Measurements from ENCODE around the gene ZSCAN16.
A peak's percentile ranks its signal among the peaks of the same experiment; 100 is the strongest.
"Not testable (repeated sequence)": the region's sequence is repeated elsewhere in the genome, so short reads cannot be mapped to it uniquely, and the experiment has no call there.

The ZSCAN16 gene

DNA sequence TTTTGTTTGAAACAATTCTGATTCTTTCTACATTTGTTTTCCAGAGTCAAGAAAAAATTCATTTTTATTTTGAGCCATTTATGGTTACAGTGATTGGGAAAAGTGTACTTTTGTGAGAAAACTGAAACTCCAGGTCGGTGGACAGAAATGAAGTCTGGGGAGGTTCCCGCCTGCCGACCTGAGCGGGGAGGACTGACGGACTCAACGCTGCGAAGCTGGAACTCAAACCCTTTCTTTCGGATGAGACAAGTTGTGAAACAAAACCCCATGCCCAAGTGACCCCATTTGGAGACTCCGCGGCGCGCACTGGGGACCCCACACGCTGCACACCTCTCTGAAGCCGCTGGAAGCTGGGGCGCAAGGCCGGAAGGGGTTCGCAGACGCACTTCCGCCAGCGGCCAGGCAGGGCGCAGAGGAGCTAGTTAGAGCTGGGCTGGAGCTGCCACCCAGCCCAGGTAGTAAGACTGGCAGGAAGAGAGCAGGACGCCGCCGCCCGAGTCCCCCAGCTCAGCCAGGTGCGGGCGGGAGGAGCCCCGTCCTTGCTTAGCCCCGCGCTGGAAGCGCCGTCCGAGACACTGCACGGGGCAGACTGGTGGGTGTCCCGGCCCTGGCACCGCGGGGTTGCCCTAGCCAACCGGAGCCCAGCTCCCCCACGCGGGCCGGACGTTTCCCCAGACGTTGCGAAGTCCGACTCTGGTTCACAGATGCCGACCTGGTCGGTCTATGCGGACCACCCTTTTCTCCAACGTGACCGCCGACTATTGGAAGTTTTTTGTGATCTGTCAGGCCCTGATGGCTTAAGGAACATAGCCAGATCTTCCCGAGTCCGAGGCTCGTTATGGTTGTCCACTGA, 19.8 kb upstream of the ZSCAN16 start:
- peak overlapping the region; percentile 94 for H3K9ac ChIP-seq (ENCODE audit: low read depth, low read length)

DNA sequence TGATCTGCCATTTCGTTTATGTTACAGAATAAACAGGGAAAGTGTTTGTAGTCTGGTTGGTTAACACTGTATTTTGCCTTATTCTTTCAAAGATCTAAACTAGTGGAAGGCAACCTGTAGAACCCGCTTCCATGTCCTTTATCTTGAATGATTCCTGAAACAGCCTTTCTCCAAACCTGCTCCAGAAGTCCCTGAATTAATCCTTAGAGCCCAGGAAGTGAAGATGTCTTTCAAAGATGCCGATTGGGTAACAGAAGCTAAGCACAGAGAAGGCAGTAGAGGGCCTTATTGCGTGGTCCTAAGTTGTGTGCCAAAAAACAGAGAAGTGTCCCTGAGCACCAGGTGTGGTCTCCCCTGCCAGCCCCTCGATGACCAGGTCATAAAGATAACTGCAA, 19.2 kb upstream of the ZSCAN16 start:
- Histone ChIP-seq H3K36me3 (ENCODE audit: control insufficient read depth, insufficient read depth, low read length) (no peaks in the 10 kb centered on the region), H3K27me3 (ENCODE audit: control insufficient read depth, insufficient read depth, low read length) (peaks cover 9% of the 10 kb centered on the region), H3K4me3 (ENCODE audit: low read depth, low read length) (peak overlapping the region; percentile 54), H3K9ac (ENCODE audit: low read depth, low read length) (no peak overlapping the region), H3K9me3 (ENCODE audit: control insufficient read depth, insufficient read depth, low read length) (no peaks in the 10 kb centered on the region), H3K4me1 (ENCODE audit: control insufficient read depth, insufficient read depth, low read length) (no peaks in the 10 kb centered on the region)

More for the DNA sequence above, 19.8 kb upstream of the ZSCAN16 start:
- H3K36me3 ChIP-seq (ENCODE audit: control insufficient read depth, insufficient read depth, low read length), result no peaks in the 10 kb centered on the region
- no peaks in the 10 kb centered on the region for H3K9me3 ChIP-seq (ENCODE audit: control insufficient read depth, insufficient read depth, low read length)
- H3K27me3 ChIP-seq (ENCODE audit: control insufficient read depth, insufficient read depth, low read length), result peaks cover 10% of the 10 kb centered on the region
- peak overlapping the region; percentile 54 for H3K4me3 ChIP-seq (ENCODE audit: low read depth, low read length)
- H3K4me1 ChIP-seq (ENCODE audit: control insufficient read depth, insufficient read depth, low read length), result no peaks in the 10 kb centered on the region

DNA sequence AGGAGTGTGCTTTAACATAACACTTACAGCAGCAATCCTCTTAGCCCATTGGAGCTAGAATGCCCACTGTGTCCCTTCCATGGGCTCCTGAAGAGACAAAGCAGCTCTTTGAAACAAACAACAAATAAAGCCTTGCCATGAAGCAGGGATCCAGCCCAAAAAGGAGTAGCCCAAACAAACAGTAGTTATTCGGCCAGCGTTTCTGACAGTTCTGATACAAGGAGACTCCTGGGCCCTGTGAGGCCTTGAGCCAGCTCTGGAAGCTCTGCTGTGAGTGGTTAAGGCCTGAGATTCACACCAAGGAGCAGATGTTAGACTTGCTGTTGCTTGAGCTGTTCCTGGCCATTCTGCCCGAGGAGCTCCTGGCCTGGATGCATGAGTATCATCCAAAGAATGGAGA, 16.9 kb upstream of the ZSCAN16 start:
- Histone ChIP-seq H3K9ac (ENCODE audit: low read depth, low read length) (no peak overlapping the region), H3K4me3 (ENCODE audit: low read depth, low read length) (no peak overlapping the region), H3K4me1 (ENCODE audit: control insufficient read depth, insufficient read depth, low read length) (no peaks in the 10 kb centered on the region)

DNA sequence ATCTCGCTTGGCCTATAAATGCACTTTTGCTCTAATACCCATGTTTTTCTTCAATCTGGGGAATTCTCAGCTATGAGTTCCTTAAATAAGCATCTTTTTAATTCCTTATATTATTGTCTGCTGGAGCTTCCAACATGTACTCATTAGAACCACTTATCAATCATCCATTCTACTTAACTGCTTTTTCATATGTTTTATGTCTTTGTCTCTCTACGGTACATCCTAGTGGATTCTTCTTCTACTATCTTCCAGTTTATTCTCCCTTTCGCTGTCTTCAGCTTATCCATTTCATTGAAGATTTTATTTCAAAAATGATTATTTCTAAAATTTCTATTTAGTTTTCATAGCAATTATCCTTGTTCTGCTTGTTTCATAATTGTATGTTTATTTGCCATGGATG, 12.4 kb upstream of the ZSCAN16 start:
- Histone ChIP-seq H3K9me3 (ENCODE audit: control insufficient read depth, insufficient read depth, low read length) (no peaks in the 10 kb centered on the region), H3K4me3 (ENCODE audit: low read depth, low read length) (no peak overlapping the region)

More for the DNA sequence above, 16.9 kb upstream of the ZSCAN16 start:
- Histone ChIP-seq H3K9me3 (ENCODE audit: control insufficient read depth, insufficient read depth, low read length) (no peaks in the 10 kb centered on the region), H3K36me3 (ENCODE audit: control insufficient read depth, insufficient read depth, low read length) (no peaks in the 10 kb centered on the region), H3K27me3 (ENCODE audit: control insufficient read depth, insufficient read depth, low read length) (peaks cover 12% of the 10 kb centered on the region)

DNA sequence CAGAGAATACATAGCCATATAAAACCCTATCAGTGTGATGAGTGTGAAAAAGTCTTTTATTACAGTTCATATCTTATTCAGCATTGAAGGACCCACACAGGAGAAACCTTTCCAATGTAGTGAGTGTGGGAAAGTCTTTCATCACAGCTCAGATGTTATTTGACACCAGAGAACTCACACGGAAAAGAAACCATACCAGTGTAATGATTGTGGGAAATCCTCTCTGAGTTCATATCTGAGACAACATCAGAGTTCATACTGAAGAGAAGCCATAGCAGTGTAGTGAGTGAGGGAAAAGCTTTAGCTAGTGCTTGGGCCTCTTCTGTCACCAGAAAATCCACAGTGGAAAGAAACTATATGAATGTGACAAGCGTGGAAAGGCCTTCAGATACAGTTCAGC, 8.6 kb upstream of the ZSCAN16 start:
- Histone ChIP-seq H3K9ac (ENCODE audit: low read depth, low read length) (no peak overlapping the region), H3K4me1 (ENCODE audit: control insufficient read depth, insufficient read depth, low read length) (no peaks in the 10 kb centered on the region), H3K9me3 (ENCODE audit: control insufficient read depth, insufficient read depth, low read length) (no peaks in the 10 kb centered on the region), H3K27me3 (ENCODE audit: control insufficient read depth, insufficient read depth, low read length) (no peaks in the 10 kb centered on the region), H3K4me3 (ENCODE audit: low read depth, low read length) (no peak overlapping the region), H3K36me3 (ENCODE audit: control insufficient read depth, insufficient read depth, low read length) (peaks cover 2% of the 10 kb centered on the region)

More for the DNA sequence above, 12.4 kb upstream of the ZSCAN16 start:
- Histone ChIP-seq H3K4me1 (ENCODE audit: control insufficient read depth, insufficient read depth, low read length) (no peaks in the 10 kb centered on the region), H3K27me3 (ENCODE audit: control insufficient read depth, insufficient read depth, low read length) (peaks cover 12% of the 10 kb centered on the region), H3K36me3 (ENCODE audit: control insufficient read depth, insufficient read depth, low read length) (peaks cover 2% of the 10 kb centered on the region), H3K9ac (ENCODE audit: low read depth, low read length) (no peak overlapping the region)

DNA sequence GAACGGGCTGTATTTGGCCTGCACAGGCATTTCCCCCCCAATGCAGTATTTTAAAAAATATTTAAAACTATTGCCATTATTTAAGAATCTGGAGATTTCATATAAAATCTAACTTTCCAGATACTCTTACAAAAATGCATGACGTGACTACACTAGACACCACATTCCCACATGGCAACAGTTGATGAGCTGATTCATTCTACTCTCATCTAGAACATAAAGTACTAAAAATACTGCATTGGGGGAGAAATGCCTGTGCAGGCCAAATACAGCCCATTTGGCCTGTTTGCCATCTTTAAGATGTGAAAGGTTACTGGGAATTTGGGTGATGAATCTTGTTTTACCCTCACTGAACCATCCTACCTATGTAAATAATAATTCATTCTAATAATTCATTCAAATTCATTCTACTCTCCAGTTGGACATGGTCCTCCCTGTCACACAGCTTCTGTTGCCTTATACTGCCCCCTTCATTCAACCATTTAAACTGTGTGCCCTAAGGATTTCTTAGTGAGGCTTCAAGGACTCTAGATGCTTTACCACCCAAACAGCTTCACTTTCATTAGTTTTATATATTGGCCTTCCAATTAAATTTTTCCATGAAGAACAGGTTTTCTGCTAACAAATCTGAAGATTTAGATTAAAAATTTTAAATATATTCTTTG, 6.9 kb upstream of the ZSCAN16 start:
- Histone ChIP-seq H3K9ac (ENCODE audit: low read depth, low read length) (no peak overlapping the region), H3K27me3 (ENCODE audit: control insufficient read depth, insufficient read depth, low read length) (no peaks in the 10 kb centered on the region), H3K36me3 (ENCODE audit: control insufficient read depth, insufficient read depth, low read length) (peaks cover 2% of the 10 kb centered on the region), H3K9me3 (ENCODE audit: control insufficient read depth, insufficient read depth, low read length) (no peaks in the 10 kb centered on the region), H3K4me3 (ENCODE audit: low read depth, low read length) (no peak overlapping the region), H3K4me1 (ENCODE audit: control insufficient read depth, insufficient read depth, low read length) (no peaks in the 10 kb centered on the region)

DNA sequence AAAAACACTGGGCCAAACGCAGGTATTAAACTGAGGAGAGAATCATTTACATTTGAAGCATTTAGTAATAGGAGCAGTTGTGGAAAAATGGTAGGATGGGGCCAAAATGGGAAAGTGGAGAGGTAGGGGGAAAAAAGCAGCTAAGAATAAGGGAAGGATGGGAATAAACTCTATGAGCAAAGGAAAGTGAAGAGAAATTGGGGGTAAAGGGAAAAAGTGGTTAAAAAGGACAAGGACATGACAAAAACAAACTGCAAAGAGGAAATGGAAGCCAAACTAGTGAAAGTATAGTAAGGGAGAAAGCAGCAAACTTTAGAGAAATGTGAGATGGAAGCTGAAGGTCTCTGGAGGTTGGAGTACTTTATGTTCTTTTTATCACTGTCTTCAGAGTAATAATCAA, 6.2 kb upstream of the ZSCAN16 start:
- Histone ChIP-seq H3K9me3 (ENCODE audit: control insufficient read depth, insufficient read depth, low read length) (no peaks in the 10 kb centered on the region), H3K4me3 (ENCODE audit: low read depth, low read length) (no peak overlapping the region), H3K36me3 (ENCODE audit: control insufficient read depth, insufficient read depth, low read length) (peaks cover 2% of the 10 kb centered on the region), H3K27me3 (ENCODE audit: control insufficient read depth, insufficient read depth, low read length) (no peaks in the 10 kb centered on the region), H3K4me1 (ENCODE audit: control insufficient read depth, insufficient read depth, low read length) (no peaks in the 10 kb centered on the region), H3K9ac (ENCODE audit: low read depth, low read length) (no peak overlapping the region)

DNA sequence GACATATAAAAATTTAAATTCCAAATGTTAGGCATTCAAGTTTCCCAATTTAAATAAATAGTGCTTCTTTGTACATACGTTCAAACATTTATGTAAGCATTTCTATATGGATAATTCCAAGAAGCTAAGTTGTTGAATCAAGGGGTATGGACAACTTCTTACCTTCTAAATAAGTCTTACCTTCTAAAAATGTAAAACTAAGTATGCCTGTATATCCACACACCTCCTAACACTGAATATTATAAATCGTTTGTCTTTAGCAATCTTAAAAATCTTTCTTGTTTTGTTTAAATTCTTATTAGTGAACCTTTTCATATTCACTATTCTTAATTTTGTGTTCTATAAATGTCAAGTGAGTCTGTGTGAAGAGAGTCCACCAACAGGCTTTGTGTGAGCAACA, 2.5 kb upstream of the ZSCAN16 start:
- no peaks in the 10 kb centered on the region for H3K36me3 ChIP-seq (ENCODE audit: control insufficient read depth, insufficient read depth, low read length)
- H3K9me3 ChIP-seq (ENCODE audit: control insufficient read depth, insufficient read depth, low read length), result no peaks in the 10 kb centered on the region
- no peaks in the 10 kb centered on the region for H3K4me1 ChIP-seq (ENCODE audit: control insufficient read depth, insufficient read depth, low read length)
- no peak overlapping the region for H3K9ac ChIP-seq (ENCODE audit: low read depth, low read length)
- no peaks in the 10 kb centered on the region for H3K27me3 ChIP-seq (ENCODE audit: control insufficient read depth, insufficient read depth, low read length)
- no peak overlapping the region for H3K4me3 ChIP-seq (ENCODE audit: low read depth, low read length)

DNA sequence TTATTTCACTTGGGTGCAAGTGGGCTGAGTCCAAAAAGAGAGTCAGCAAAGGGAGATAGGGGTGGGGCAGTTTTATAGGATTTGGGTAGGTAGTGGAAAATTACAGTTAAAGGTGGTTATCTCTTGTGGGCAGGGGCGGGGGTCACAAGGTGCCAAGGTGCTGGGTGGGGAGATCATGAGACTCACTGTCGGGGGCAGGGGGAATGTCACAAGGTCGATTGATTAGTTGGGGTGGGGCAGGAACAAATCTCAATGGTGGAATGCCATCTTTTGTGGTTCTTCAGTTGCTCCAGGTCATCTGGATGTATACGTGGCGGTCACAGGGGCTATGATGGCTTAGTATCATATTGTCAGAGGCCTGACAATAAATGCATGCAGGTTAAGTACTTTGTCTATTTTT, 2.1 kb upstream of the ZSCAN16 start:
- not testable (repeated sequence) for H3K4me3 ChIP-seq (ENCODE audit: low read depth, low read length); H3K9me3 ChIP-seq (ENCODE audit: control insufficient read depth, insufficient read depth, low read length); H3K36me3 ChIP-seq (ENCODE audit: control insufficient read depth, insufficient read depth, low read length); H3K9ac ChIP-seq (ENCODE audit: low read depth, low read length); H3K4me1 ChIP-seq (ENCODE audit: control insufficient read depth, insufficient read depth, low read length); H3K27me3 ChIP-seq (ENCODE audit: control insufficient read depth, insufficient read depth, low read length)

DNA sequence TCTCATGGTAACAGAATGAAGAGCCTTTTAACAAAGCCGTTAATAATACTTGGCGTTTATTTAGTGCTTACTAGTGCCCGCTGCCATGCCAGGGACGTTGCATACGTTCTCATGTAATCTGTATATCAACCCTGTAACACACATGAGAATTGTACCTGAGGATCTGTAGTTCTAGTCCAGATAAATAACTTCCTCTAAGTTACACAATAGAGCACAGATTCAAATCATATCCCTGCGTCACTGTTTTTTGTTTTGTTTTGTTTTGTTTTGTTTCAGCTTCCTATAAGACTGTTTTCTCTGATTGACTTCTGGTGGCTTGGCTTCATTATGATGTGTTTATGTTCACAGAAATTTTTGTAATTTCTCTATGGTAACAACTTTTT, 553 bp downstream of the ZSCAN16 start:
- Histone ChIP-seq H3K4me1 (ENCODE audit: control insufficient read depth, insufficient read depth, low read length) (no peaks in the 10 kb centered on the region), H3K27me3 (ENCODE audit: control insufficient read depth, insufficient read depth, low read length) (no peaks in the 10 kb centered on the region), H3K4me3 (ENCODE audit: low read depth, low read length) (peak overlapping the region; percentile 92), H3K36me3 (ENCODE audit: control insufficient read depth, insufficient read depth, low read length) (no peaks in the 10 kb centered on the region), H3K9ac (ENCODE audit: low read depth, low read length) (peak overlapping the region; percentile 76), H3K9me3 (ENCODE audit: control insufficient read depth, insufficient read depth, low read length) (no peaks in the 10 kb centered on the region)

DNA sequence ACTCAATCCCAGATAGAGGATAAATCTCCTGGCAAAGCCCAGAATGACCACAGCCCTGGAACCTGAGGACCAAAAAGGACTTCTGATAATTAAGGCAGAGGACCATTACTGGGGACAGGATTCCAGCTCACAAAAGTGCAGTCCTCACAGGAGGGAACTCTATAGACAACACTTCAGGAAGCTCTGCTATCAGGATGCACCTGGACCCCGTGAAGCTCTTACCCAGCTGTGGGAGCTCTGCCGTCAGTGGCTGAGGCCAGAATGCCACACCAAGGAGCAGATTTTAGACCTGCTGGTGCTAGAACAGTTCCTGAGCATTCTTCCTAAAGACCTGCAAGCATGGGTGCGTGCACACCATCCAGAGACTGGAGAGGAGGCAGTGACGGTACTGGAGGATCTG, 992 bp downstream of the ZSCAN16 start:
- Histone ChIP-seq H3K9ac (ENCODE audit: low read depth, low read length) (no peak overlapping the region), H3K36me3 (ENCODE audit: control insufficient read depth, insufficient read depth, low read length) (no peaks in the 10 kb centered on the region)

DNA sequence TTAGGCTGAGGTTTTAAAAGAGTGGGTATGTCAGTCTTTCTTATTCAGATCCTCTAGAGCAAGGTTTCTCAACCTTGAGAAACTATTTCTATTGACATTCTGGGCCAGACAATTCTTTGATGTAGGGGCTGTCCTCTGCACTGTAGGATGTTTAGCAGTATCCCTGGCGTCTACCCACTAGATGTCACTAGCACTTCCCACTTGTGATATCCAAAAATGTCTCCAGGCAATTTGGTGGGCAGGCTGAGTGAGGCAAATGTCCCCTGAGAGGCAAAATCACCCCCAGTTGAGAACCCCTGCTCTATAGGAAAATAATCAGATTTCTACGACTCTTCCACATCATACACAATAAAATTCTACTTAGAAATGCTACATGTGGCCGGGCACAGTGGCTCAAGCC, 9.6 kb downstream of the ZSCAN16 start:
- Histone ChIP-seq H3K9me3 (ENCODE audit: control insufficient read depth, insufficient read depth, low read length) (no peaks in the 10 kb centered on the region), H3K4me1 (ENCODE audit: control insufficient read depth, insufficient read depth, low read length) (peaks cover 6% of the 10 kb centered on the region), H3K9ac (ENCODE audit: low read depth, low read length) (no peak overlapping the region), H3K27me3 (ENCODE audit: control insufficient read depth, insufficient read depth, low read length) (peaks cover 5% of the 10 kb centered on the region), H3K36me3 (ENCODE audit: control insufficient read depth, insufficient read depth, low read length) (no peaks in the 10 kb centered on the region), H3K4me3 (ENCODE audit: low read depth, low read length) (no peak overlapping the region)

More for the DNA sequence above, 992 bp downstream of the ZSCAN16 start:
- H3K4me1 ChIP-seq (ENCODE audit: control insufficient read depth, insufficient read depth, low read length), result no peaks in the 10 kb centered on the region
- H3K4me3 ChIP-seq (ENCODE audit: low read depth, low read length), result peak overlapping the region; percentile 92
- H3K9me3 ChIP-seq (ENCODE audit: control insufficient read depth, insufficient read depth, low read length), result no peaks in the 10 kb centered on the region
- H3K27me3 ChIP-seq (ENCODE audit: control insufficient read depth, insufficient read depth, low read length), result no peaks in the 10 kb centered on the region

Measured in iPS-15b (cell line).